ENCODE results near the gene ADGRF3.

ADGRF3 gene

GRCh38 chr2:26300234-26300925 is 46.2 kb downstream of the ADGRF3 start:
- ChIA-PET POLR2A (ENCODE audit: low non-redundant PET) (interaction anchor here (1.0 kb wide), 2 partner anchors 53 to 57 kb away, joined by 3 read pairs; no protein-coding TSS in a partner anchor), CTCF (interaction anchor here (0.6 kb wide), 1 partner anchor 129 kb away, joined by 4 read pairs; no protein-coding TSS in a partner anchor)
- TF ChIP-seq CTCF (conservative IDR thresholded peaks at IDR 0.05; ENCODE audit: low read depth), result no peak
- peak overlapping the region; percentile 96 for H3K27ac ChIP-seq
- DNase-seq (ENCODE audit: low spot score), result peak; percentile 34

- TF ChIP-seq CTCF (conservative IDR thresholded peaks at IDR 0.05; ENCODE audit: low read depth), result no peak
- peak; percentile 39 for DNase-seq (ENCODE audit: low spot score)
- POLR2A ChIA-PET (ENCODE audit: low non-redundant PET), result interaction anchor here (1.0 kb wide), 2 partner anchors 52 to 56 kb away, joined by 3 read pairs; no protein-coding TSS in a partner anchor
- H3K27ac ChIP-seq, result peak overlapping the region; percentile 96
- CTCF ChIA-PET, result interaction anchor here (0.6 kb wide), 1 partner anchor 128 kb away, joined by 4 read pairs; no protein-coding TSS in a partner anchor
These were observed 47.0 kb downstream of the ADGRF3 start for GRCh38 chr2:26299471-26300101.

- ChIA-PET POLR2A (ENCODE audit: low non-redundant PET) (no interaction called here), CTCF (interaction anchor here (0.6 kb wide), 1 partner anchor 9 kb away, joined by 3 read pairs; no protein-coding TSS in a partner anchor)
- no peak for TF ChIP-seq CTCF (conservative IDR thresholded peaks at IDR 0.05; ENCODE audit: low read depth)
- peak overlapping the region; percentile 96 for H3K27ac ChIP-seq
- peak; percentile 37 for DNase-seq (ENCODE audit: low spot score)
These were observed 47.8 kb downstream of the ADGRF3 start for GRCh38 chr2:26298638-26299393.

GRCh38 chr2:26298286-26298637 is 48.3 kb downstream of the ADGRF3 start:
- CTCF ChIA-PET, result interaction anchor here (0.6 kb wide), 1 partner anchor 9 kb away, joined by 3 read pairs; no protein-coding TSS in a partner anchor
- POLR2A ChIA-PET (ENCODE audit: low non-redundant PET), result no interaction called here
- DNase-seq (ENCODE audit: low spot score), result no peak
- peak overlapping the region; percentile 96 for H3K27ac ChIP-seq
- TF ChIP-seq CTCF (conservative IDR thresholded peaks at IDR 0.05; ENCODE audit: low read depth), result no peak

GRCh38 chr2:26297061-26297460 is 49.5 kb downstream of the ADGRF3 start:
- ChIA-PET POLR2A (ENCODE audit: low non-redundant PET) (no interaction called here), CTCF (interaction anchor here (0.6 kb wide), 1 partner anchor 85 kb away, joined by 3 read pairs; no protein-coding TSS in a partner anchor)
- peak overlapping the region; percentile 24; the same call in 1 of the 2 replicates for H3K27ac ChIP-seq
- TF ChIP-seq CTCF (conservative IDR thresholded peaks at IDR 0.05; ENCODE audit: low read depth), result no peak
- no peak for DNase-seq (ENCODE audit: low spot score)

- POLR2A ChIA-PET (ENCODE audit: low non-redundant PET), result no interaction called here
These were observed 51.1 kb downstream of the ADGRF3 start for GRCh38 chr2:26295511-26295910.

More at GRCh38 chr2:26295511-26295910, 51.1 kb downstream of the ADGRF3 start:
- TF ChIP-seq CTCF (conservative IDR thresholded peaks at IDR 0.05; ENCODE audit: low read depth), result no peak
- CTCF ChIA-PET, result no interaction called here
- no peak for DNase-seq (ENCODE audit: low spot score)
- no peak overlapping the region for H3K27ac ChIP-seq

Data from RWPE1 (cell line).